Measurements from ENCODE around the gene BCAS3.

DNA sequence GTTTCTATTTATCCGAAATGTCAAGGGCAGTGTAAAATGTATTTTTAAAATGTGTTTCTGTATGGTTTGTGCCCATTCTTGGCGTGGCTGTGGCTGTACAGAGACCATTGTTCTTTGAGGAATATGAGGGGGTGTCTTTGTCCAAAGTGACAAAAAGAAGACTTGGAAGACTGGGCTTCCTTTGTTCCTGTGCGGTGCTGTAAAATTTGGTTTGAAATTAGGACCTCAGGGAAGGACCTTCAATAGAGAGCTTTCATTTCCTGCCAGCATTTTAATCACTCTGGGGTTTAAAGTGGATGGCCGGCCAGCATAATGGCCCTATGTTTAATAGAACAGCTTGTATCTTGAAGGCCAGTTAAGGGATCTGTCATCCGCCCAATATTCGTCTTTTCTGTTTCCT is 531.9 kb downstream of the BCAS3 start:
- TF ChIP-seq, protein P1, sequence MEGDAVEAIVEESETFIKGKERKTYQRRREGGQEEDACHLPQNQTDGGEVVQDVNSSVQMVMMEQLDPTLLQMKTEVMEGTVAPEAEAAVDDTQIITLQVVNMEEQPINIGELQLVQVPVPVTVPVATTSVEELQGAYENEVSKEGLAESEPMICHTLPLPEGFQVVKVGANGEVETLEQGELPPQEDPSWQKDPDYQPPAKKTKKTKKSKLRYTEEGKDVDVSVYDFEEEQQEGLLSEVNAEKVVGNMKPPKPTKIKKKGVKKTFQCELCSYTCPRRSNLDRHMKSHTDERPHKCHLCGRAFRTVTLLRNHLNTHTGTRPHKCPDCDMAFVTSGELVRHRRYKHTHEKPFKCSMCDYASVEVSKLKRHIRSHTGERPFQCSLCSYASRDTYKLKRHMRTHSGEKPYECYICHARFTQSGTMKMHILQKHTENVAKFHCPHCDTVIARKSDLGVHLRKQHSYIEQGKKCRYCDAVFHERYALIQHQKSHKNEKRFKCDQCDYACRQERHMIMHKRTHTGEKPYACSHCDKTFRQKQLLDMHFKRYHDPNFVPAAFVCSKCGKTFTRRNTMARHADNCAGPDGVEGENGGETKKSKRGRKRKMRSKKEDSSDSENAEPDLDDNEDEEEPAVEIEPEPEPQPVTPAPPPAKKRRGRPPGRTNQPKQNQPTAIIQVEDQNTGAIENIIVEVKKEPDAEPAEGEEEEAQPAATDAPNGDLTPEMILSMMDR (IDR thresholded peaks at IDR 0.05): no peak
- TF ChIP-seq POLR2A (IDR thresholded peaks at IDR 0.05): no peak
